DOHH2 (cell line): Measurements from ENCODE around the gene ZNF385B.

Experiments used
- CTCF ChIP-seq: fragments of 200-600 bp; sonication (generic); IDR thresholded peaks from one replicate; pipeline ENCODE4 v1.5.1; 2014; ENCODE audit warnings: antibody characterized with exemption, mild to moderate bottlenecking, low read depth, low read length; ENCODE audit not compliant: poor library complexity, severe bottlenecking
- EZH2phosphoT487 ChIP-seq: fragments of 200-600 bp; sonication (generic); IDR thresholded peaks from 2 replicates; pipeline ENCODE4 v1.6.1; 2017; ENCODE audit warnings: borderline replicate concordance, mild to moderate bottlenecking, antibody characterized with exemption, low read length, moderate library complexity, mixed read lengths

GRCh38 chr2:179556425-179556824 lies 305.0 kb downstream of the ZNF385B start:
- TF ChIP-seq CTCF (no peak), EZH2phosphoT487 (no peak)
